Thyroid gland (tissue), 4 donors: ENCODE results near the gene GZMA.

Experiments
- POLR2A ChIP-seq, 2 donors: fragments of 450-650 bp; IDR thresholded peaks; one replicate each; pipeline ENCODE4 v1.6.1; 2017; ENCODE audit warnings: antibody characterized with exemption in 2 of 2, mild to moderate bottlenecking in 2 of 2, moderate library complexity in 1 of 2
- TF ChIP-seq, protein P1 (sequence below), 6 experiments: fragments of 200-600 bp in 3 of 6; fragments of 450-650 bp in 3 of 6; sonication (generic) in 3 of 6; IDR thresholded peaks; one replicate each; pipeline ENCODE4 v1.5.1; 2016 to 2019; ENCODE audit warnings: antibody characterized with exemption in 6 of 6, mild to moderate bottlenecking in 2 of 6, inconsistent platforms in 1 of 6, moderate library complexity in 1 of 6

DNA sequence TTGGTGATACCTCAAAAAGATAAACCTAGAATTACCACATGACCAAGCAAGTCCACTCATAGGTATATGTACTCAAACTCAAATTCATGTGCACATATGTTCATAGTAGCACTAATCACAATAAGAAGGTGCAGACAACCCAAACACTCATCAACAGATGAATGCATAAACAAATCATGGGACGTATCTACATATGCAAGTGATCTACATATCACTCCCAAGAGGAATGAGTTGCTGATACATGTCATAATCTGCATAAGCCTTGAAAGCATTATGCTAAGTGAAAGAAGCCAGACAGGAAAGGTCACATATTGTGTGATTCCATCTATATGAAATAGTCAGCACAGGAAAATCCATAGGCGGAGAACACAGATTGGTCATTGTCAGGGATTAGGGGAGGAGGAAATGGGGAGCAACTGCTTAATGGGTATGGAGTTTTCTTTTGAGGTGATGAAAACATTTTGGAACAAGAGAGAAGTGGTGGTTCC lies 46.9 kb downstream of the GZMA start:
- TF ChIP-seq POLR2A (IDR thresholded peaks at IDR 0.05): no peak
- TF ChIP-seq, protein P1, sequence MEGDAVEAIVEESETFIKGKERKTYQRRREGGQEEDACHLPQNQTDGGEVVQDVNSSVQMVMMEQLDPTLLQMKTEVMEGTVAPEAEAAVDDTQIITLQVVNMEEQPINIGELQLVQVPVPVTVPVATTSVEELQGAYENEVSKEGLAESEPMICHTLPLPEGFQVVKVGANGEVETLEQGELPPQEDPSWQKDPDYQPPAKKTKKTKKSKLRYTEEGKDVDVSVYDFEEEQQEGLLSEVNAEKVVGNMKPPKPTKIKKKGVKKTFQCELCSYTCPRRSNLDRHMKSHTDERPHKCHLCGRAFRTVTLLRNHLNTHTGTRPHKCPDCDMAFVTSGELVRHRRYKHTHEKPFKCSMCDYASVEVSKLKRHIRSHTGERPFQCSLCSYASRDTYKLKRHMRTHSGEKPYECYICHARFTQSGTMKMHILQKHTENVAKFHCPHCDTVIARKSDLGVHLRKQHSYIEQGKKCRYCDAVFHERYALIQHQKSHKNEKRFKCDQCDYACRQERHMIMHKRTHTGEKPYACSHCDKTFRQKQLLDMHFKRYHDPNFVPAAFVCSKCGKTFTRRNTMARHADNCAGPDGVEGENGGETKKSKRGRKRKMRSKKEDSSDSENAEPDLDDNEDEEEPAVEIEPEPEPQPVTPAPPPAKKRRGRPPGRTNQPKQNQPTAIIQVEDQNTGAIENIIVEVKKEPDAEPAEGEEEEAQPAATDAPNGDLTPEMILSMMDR (IDR thresholded peaks at IDR 0.05): no peak
